ENCODE measurements around the gene PANK4.

PANK4 gene

DNA sequence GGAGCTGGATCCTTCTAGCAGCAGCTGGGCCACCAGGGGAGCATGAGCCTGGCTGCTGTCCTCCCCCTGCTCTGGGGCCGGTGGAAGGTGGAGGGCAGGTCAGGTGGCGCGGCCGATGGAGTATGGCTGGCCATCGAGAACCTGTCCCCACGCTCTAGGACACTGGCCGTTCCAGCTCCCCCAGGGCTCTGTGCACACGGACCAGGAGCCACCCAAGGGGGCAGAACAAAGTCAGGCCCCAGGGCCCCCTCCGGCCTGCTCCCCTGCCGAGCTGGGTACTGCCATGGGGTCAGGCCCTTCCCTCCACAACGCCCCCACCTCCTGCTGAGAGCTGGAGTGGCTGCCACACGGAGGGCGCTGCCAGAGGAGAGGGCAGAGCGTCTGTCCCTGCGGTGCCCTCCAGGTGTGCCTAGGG, 54.8 kb downstream of the PANK4 start:
- H3K27ac Mint-ChIP-seq: no peak overlapping the region

DNA sequence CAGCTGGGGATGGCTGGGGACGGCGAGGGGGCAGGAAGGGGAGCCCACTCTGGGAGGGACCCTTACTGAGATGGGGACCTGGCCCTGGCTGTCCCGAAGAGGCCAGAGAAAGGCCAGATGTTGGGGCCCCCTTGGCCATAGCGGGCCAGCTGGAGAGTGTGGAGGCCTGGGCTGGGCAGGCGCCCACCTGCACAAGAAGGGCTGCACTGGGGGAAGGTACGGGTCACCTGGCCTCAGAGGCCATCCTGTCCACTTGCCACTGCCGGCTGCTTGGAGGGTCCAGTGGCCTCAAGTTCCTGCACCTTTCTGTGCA, 55.3 kb downstream of the PANK4 start:
- TF ChIP-seq, protein P1, sequence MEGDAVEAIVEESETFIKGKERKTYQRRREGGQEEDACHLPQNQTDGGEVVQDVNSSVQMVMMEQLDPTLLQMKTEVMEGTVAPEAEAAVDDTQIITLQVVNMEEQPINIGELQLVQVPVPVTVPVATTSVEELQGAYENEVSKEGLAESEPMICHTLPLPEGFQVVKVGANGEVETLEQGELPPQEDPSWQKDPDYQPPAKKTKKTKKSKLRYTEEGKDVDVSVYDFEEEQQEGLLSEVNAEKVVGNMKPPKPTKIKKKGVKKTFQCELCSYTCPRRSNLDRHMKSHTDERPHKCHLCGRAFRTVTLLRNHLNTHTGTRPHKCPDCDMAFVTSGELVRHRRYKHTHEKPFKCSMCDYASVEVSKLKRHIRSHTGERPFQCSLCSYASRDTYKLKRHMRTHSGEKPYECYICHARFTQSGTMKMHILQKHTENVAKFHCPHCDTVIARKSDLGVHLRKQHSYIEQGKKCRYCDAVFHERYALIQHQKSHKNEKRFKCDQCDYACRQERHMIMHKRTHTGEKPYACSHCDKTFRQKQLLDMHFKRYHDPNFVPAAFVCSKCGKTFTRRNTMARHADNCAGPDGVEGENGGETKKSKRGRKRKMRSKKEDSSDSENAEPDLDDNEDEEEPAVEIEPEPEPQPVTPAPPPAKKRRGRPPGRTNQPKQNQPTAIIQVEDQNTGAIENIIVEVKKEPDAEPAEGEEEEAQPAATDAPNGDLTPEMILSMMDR (IDR thresholded peaks at IDR 0.05): no peak
- H3K27ac Mint-ChIP-seq: no peak overlapping the region
- no peaks in the 10 kb centered on the region for H3K9me3 Mint-ChIP-seq

More for the DNA sequence above, 54.8 kb downstream of the PANK4 start:
- TF ChIP-seq, protein P1 (IDR thresholded peaks at IDR 0.05): no peak
- DNase-seq: no peak
- H3K9me3 Mint-ChIP-seq: no peaks in the 10 kb centered on the region
- peaks cover 25% of the 10 kb centered on the region for H3K27me3 Mint-ChIP-seq (ENCODE audit: low read depth, poor library complexity)
- no peak overlapping the region for H3K4me3 Mint-ChIP-seq
- H3K36me3 Mint-ChIP-seq (ENCODE audit: low read depth): no peaks in the 10 kb centered on the region
- H3K4me1 Mint-ChIP-seq: peaks cover 18% of the 10 kb centered on the region

DNA sequence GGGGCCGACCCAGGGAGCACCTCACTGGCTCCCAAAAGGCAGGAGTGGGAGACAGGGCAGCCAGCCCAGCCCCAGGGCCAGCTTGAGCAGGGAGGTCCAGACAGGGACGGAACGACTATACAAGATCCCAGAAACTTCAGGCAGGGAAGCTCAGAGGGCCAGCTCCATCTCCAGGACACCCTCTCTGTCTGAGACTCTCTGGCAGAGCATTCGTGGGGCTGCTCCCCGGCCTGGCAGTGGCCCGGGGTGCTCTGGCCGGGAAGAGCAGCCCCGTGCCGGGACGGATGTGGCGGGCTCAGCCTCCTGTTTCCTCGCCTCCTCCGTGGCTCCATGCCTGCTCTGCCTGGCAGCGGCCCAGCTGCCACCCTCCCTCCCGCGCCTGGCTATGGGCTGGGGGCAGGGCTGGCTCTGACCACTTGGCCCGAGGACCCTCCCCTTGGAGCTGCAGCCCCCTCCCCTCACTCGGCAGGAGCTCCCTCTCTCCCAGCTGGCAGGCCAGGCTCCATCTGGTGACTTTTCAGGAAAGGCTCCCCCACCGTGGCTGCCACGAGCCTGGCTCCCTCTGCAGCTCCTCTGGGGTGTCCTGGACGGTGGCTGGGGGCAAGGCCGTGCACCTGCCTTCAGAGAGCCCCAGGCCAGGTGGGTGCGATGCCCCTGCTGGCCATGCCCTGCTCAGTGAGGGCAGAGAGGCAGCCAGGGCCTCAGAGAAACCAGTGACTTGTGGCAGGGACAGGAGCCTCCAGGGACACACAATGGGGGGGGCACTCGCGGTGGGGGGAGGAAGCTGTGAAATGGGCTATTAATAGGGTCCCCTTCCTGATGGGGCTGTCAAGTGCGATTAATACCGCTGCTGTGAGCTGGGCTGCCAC, 55.9 kb downstream of the PANK4 start:
- no peaks in the 10 kb centered on the region for H3K36me3 Mint-ChIP-seq (ENCODE audit: low read depth)
- TF ChIP-seq, protein P1 (IDR thresholded peaks at IDR 0.05): no peak
- no peak overlapping the region for H3K4me3 Mint-ChIP-seq
- H3K27ac Mint-ChIP-seq: no peak overlapping the region
- peaks cover 31% of the 10 kb centered on the region for H3K27me3 Mint-ChIP-seq (ENCODE audit: low read depth, poor library complexity)
- H3K4me1 Mint-ChIP-seq: peaks cover 16% of the 10 kb centered on the region
- no peaks in the 10 kb centered on the region for H3K9me3 Mint-ChIP-seq
- DNase-seq: no peak

More for the DNA sequence above, 55.3 kb downstream of the PANK4 start:
- H3K4me1 Mint-ChIP-seq: peaks cover 18% of the 10 kb centered on the region
- no peak for DNase-seq
- no peaks in the 10 kb centered on the region for H3K36me3 Mint-ChIP-seq (ENCODE audit: low read depth)
- H3K4me3 Mint-ChIP-seq: no peak overlapping the region
- H3K27me3 Mint-ChIP-seq (ENCODE audit: low read depth, poor library complexity): peaks cover 28% of the 10 kb centered on the region

DNA sequence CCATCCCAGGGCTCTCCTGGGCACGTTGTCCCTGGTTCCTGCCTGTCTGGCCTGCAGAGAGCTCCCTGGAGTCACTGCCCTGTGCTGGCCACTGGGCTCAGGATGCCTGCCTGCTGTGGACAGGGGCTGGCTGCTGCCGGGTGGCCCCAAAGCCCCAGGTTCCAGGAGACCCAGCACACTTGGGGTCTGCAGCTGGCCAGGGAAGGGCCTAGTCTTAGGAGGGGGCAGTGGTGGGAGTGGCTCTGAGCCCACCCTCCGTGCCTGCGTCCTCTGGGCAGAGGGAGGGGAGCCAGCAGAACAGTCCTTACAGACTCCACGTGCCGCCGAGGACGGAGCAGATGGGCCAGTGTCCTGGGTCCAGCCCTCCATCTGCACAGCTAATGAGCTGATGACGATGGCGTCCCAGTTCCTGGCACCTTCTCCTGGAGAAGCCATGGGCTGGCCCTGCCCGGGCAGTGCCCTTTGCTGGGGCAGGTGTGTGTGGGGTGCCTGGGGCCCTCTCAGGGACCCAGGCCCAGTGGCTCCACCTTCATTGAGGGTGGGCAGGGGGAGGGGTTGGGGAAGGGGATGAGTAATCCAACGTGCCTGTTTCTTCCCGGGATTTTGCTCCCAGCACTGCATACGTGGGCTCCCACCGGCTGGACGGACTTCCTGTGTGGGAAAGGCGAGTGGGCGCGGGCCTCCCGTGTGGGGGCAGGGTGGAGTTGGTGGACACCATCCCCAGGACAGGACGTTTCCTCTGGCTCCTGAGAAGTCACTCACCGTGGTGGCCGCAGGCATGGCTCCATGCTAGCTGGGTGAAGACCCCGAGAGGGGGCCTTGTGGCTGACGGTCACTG, 57.1 kb downstream of the PANK4 start:
- Mint-ChIP-seq H3K36me3 (ENCODE audit: low read depth) (no peaks in the 10 kb centered on the region), H3K27me3 (ENCODE audit: low read depth, poor library complexity) (peaks cover 34% of the 10 kb centered on the region), H3K4me3 (no peak overlapping the region), H3K9me3 (no peaks in the 10 kb centered on the region), H3K27ac (no peak overlapping the region), H3K4me1 (peaks cover 7% of the 10 kb centered on the region)
- TF ChIP-seq, protein P1 (IDR thresholded peaks at IDR 0.05): no peak
- DNase-seq: no peak

DNA sequence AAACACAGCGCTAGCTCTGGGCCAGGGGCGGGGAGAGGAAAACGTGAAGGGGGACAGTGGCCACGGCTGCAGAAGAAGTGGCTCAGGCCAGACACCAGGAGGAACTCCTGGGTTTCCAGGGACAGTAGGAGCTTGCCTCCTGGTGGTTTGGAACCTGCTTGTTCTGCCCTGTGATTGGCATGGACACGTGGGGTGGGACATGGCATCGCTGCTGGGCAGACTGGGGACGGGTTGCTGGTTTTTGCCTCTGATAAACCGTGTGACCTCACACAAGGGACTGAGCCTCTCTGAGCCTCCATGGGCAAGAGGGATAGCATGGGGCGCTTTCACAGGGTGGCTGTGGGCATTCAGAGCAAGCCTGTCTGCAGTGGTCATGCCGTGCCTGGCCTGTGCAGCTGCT, 57.9 kb downstream of the PANK4 start:
- peaks cover 7% of the 10 kb centered on the region for H3K4me1 Mint-ChIP-seq
- H3K27ac Mint-ChIP-seq: no peak overlapping the region
- no peaks in the 10 kb centered on the region for H3K36me3 Mint-ChIP-seq (ENCODE audit: low read depth)
- no peaks in the 10 kb centered on the region for H3K9me3 Mint-ChIP-seq
- H3K4me3 Mint-ChIP-seq: no peak overlapping the region
- peaks cover 42% of the 10 kb centered on the region for H3K27me3 Mint-ChIP-seq (ENCODE audit: low read depth, poor library complexity)
- DNase-seq: no peak
- TF ChIP-seq, protein P1 (IDR thresholded peaks at IDR 0.05): no peak
